Panc1 (cell line): ENCODE measurements around the gene AEBP2. TPM values are rescaled to one million over a fixed set of nuclear protein-coding genes. Genes with fewer than 3 reads are reported as not detected.

Experiments
- ATAC-seq: fragments of 200-7000 bp; cut with Tn5 transposase; 2 replicates; pipeline ENCODE4 v1.9.1; 2020; ENCODE audit warnings: mild to moderate bottlenecking, moderate library complexity
- BruUV-seq: library from RNA; stranded (reverse); fragments of 400-500 nt; replicated peaks from 2 replicates; lab custom pipeline; 2021; lab: Mats Ljungman, UMichigan
- CTCF ChIA-PET: fragments of 300-600 bp; sonication (Branson Sonifier 250); formaldehyde crosslinking; loops from one replicate; lab custom pipeline; 2022; ENCODE audit warnings: antibody characterized with exemption; lab: Charles Lee
- POLR2A ChIA-PET: fragments of 300-600 bp; sonication (Branson Sonifier 250); formaldehyde crosslinking; loops from one replicate; lab custom pipeline; 2022; ENCODE audit warnings: antibody characterized with exemption; lab: Charles Lee
- DNase-seq: peaks from one replicate; pipeline ENCODE4 v3.0.0-alpha.2; 2010; ENCODE audit warnings: low read depth, low spot score
- H3K27ac ChIP-seq: 2 replicates; pipeline ENCODE4 v1.5.1; 2011; ENCODE audit warnings: mild to moderate bottlenecking, low read length, inconsistent platforms
- H3K27me3 ChIP-seq: fragments of 200-500 bp; sonication (Bioruptor generic); 2 replicates; pipeline ENCODE4 v1.6.0; 2014; ENCODE audit warnings: low read length, inconsistent platforms; ENCODE audit not compliant: control insufficient read depth, insufficient read depth
- H3K36me3 ChIP-seq: fragments of 200-500 bp; sonication (Bioruptor generic); 2 replicates; pipeline ENCODE4 v1.5.1; 2014; ENCODE audit warnings: inconsistent platforms, mild to moderate bottlenecking, low read length, moderate library complexity; ENCODE audit not compliant: control insufficient read depth, insufficient read depth
- H3K4me1 ChIP-seq: 2 replicates; pipeline ENCODE4 v1.5.1; 2011; ENCODE audit warnings: inconsistent platforms, mild to moderate bottlenecking, low read length, moderate library complexity; ENCODE audit not compliant: control insufficient read depth, insufficient read depth
- H3K4me3 ChIP-seq, 2 experiments: 2 replicates each; pipeline ENCODE4 v1.5.1; 2011 to 2012; ENCODE audit warnings: low read depth in 2 of 2, low read length in 2 of 2, mild to moderate bottlenecking in 2 of 2, inconsistent platforms in 1 of 2, moderate library complexity in 1 of 2
- H3K9me3 ChIP-seq: fragments of 200-500 bp; sonication (Bioruptor generic); 2 replicates; pipeline ENCODE4 v1.5.1; 2014; ENCODE audit warnings: low read depth, mild to moderate bottlenecking, inconsistent platforms, low read length, moderate library complexity; ENCODE audit not compliant: control insufficient read depth, insufficient read depth
- POLR2AphosphoS5 ChIP-seq: IDR thresholded peaks from 2 replicates; pipeline ENCODE4 v1.6.1; 2012; ENCODE audit warnings: mild to moderate bottlenecking, low read depth, low read length, moderate library complexity
- REST ChIP-seq, 2 experiments: IDR thresholded peaks; 2 replicates each; pipeline ENCODE4 v1.6.1; 2011 to 2012; ENCODE audit warnings: low read depth in 2 of 2, control low read depth in 1 of 2, low read length in 1 of 2, mild to moderate bottlenecking in 1 of 2, moderate library complexity in 1 of 2; ENCODE audit not compliant: insufficient read depth in 1 of 2
- SIN3A ChIP-seq: IDR thresholded peaks from 2 replicates; pipeline ENCODE4 v1.6.1; 2012; ENCODE audit warnings: low read depth, mild to moderate bottlenecking, low read length, moderate library complexity, borderline replicate concordance; ENCODE audit not compliant: insufficient read depth
- TCF7L2 ChIP-seq: IDR thresholded peaks from 2 replicates; pipeline ENCODE4 v1.6.1; 2011; ENCODE audit warnings: mild to moderate bottlenecking, low read depth, low read length, inconsistent platforms
- in situ Hi-C: cut with HindIII; loops from 2 replicates; pipeline ENCODE4 v1.10.0; 2016; ENCODE audit warnings: low sequenced_read_pairs, low pct_unique_long_range_greater_than_20kb
- intact Hi-C: fragments of 100-400 bp; cut with micrococcal nuclease; formaldehyde crosslinking; loops from one replicate; pipeline ENCODE4 v1.10.0; 2022; ENCODE audit not compliant: unreplicated experiment
- total RNA-seq: library from RNA; stranded (reverse); gene quantifications from one replicate; pipeline ENCODE4 v1.2.1, GENCODE V29; 2021; ENCODE audit not compliant: unreplicated experiment
- TF ChIP-seq, protein P1 (sequence below): fragments of 450-650 bp; IDR thresholded peaks from 2 replicates; pipeline ENCODE4 v1.5.1; 2017; ENCODE audit warnings: mild to moderate bottlenecking

Gene AEBP2
- total RNA-seq, 1 experiment from 2014 or later = 32.4 TPM

- Histone ChIP-seq H3K27me3 (no peaks in the 10 kb centered on the region), H3K9me3 (no peaks in the 10 kb centered on the region), H3K36me3 (no peaks in the 10 kb centered on the region), H3K27ac (no peak overlapping the region), H3K4me1 (no peaks in the 10 kb centered on the region), H3K4me3 (no peak overlapping the region)
- CTCF ChIA-PET = no interaction called here
- TF ChIP-seq, protein P1, sequence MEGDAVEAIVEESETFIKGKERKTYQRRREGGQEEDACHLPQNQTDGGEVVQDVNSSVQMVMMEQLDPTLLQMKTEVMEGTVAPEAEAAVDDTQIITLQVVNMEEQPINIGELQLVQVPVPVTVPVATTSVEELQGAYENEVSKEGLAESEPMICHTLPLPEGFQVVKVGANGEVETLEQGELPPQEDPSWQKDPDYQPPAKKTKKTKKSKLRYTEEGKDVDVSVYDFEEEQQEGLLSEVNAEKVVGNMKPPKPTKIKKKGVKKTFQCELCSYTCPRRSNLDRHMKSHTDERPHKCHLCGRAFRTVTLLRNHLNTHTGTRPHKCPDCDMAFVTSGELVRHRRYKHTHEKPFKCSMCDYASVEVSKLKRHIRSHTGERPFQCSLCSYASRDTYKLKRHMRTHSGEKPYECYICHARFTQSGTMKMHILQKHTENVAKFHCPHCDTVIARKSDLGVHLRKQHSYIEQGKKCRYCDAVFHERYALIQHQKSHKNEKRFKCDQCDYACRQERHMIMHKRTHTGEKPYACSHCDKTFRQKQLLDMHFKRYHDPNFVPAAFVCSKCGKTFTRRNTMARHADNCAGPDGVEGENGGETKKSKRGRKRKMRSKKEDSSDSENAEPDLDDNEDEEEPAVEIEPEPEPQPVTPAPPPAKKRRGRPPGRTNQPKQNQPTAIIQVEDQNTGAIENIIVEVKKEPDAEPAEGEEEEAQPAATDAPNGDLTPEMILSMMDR = no peak
- TF ChIP-seq REST (IDR thresholded peaks at IDR 0.05; ENCODE audit: insufficient read depth in 1 of 2, low read depth in 2 of 2, low read length in 1 of 2) (no peak), TCF7L2 (no peak)
- no TSS peak for BruUV-seq
- no peak for DNase-seq
- no peak for ATAC-seq
- POLR2A ChIA-PET = no interaction called here
- in situ Hi-C loops (no loop called here), intact Hi-C loops (no loop called here)
Observed at GRCh38 chr12:19432309-19433170, 6.8 kb upstream of the AEBP2 start.

- ATAC-seq (no peak), DNase-seq (no peak)
- ChIA-PET CTCF (no interaction called here), POLR2A (interaction anchor here (0.6 kb wide), 1 partner anchor 137 kb away, joined by 3 read pairs; no protein-coding TSS in a partner anchor)
- Histone ChIP-seq H3K9me3 (no peaks in the 10 kb centered on the region), H3K4me1 (0 out of 2 replicates have a peak, but pooled peaks cover 3% of the 10 kb centered on the region), H3K27me3 (no peaks in the 10 kb centered on the region), H3K4me3 (no peak overlapping the region), H3K27ac (no peak overlapping the region), H3K36me3 (no peaks in the 10 kb centered on the region)
- intact Hi-C loops (no loop called here), in situ Hi-C loops (no loop called here)
- no peak for TF ChIP-seq REST (IDR thresholded peaks at IDR 0.05; ENCODE audit: insufficient read depth in 1 of 2, low read depth in 2 of 2, low read length in 1 of 2)
- TF ChIP-seq, protein P1 = no peak
- TF ChIP-seq POLR2AphosphoS5 = no peak
- no peak for TF ChIP-seq TCF7L2
- TF ChIP-seq SIN3A = no peak
- BruUV-seq = no TSS peak
Observed at GRCh38 chr12:19434538-19434937, 4.8 kb upstream of the AEBP2 start.
